ENCODE measurements around the gene HDGF.

The HDGF gene

DNA sequence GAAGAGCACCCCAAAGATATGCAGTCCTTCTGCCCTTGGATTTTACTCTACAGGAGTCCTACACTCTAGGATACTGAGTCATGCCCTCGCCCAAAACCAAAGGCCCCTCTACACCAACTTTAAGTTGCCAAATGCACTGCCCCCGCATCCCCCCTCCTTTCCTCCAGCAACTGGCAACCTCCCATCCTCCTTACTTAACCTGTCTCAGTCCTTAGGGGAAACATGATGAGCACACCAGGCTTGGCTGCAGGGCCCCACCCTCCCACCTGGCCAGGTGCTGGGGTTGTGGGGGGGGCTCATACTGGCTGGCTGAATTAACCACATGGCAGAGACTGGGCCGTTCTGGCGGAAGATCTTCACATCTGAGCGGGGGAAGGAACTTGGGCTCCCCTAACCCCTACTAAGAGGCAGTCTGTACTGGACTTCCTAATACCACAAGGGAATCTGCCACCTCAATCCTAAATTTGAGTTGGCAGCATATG, 1.2 kb downstream of the HDGF start:
- Histone ChIP-seq H3K79me2 (ENCODE audit: control insufficient read depth, low read length) (peaks cover 85% of the 10 kb centered on the region), H3K27me3 (ENCODE audit: control insufficient read depth, low read length) (no peaks in the 10 kb centered on the region), H3K4me3 (ENCODE audit: low read length) (peak overlapping the region; percentile 97), H3K9me3 (ENCODE audit: control insufficient read depth, insufficient read depth, low read length) (no peaks in the 10 kb centered on the region), H3K4me1 (ENCODE audit: control insufficient read depth, low read length) (peaks cover 61% of the 10 kb centered on the region), H3F3A (ENCODE audit: control insufficient read depth, insufficient read depth) (peaks cover 9% of the 10 kb centered on the region), H4K20me1 (ENCODE audit: control insufficient read depth, insufficient read depth, low read depth, low read length) (peaks cover 20% of the 10 kb centered on the region; the same call in 1 of the 2 replicates), H3K36me3 (ENCODE audit: control insufficient read depth, low read length) (peaks cover 57% of the 10 kb centered on the region), H3K27ac (ENCODE audit: low read depth, low read length) (peak overlapping the region; percentile 79), H3K4me2 (ENCODE audit: low read length) (peak overlapping the region; percentile 88), H3K9me2 (replicated peaks; ENCODE audit: control insufficient read depth, low read length) (no peaks in the 10 kb centered on the region)
- TF ChIP-seq, protein P1, sequence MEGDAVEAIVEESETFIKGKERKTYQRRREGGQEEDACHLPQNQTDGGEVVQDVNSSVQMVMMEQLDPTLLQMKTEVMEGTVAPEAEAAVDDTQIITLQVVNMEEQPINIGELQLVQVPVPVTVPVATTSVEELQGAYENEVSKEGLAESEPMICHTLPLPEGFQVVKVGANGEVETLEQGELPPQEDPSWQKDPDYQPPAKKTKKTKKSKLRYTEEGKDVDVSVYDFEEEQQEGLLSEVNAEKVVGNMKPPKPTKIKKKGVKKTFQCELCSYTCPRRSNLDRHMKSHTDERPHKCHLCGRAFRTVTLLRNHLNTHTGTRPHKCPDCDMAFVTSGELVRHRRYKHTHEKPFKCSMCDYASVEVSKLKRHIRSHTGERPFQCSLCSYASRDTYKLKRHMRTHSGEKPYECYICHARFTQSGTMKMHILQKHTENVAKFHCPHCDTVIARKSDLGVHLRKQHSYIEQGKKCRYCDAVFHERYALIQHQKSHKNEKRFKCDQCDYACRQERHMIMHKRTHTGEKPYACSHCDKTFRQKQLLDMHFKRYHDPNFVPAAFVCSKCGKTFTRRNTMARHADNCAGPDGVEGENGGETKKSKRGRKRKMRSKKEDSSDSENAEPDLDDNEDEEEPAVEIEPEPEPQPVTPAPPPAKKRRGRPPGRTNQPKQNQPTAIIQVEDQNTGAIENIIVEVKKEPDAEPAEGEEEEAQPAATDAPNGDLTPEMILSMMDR (IDR thresholded peaks at IDR 0.05; ENCODE audit: low read depth, low read length, poor library complexity, severe bottlenecking): no peak
- no peak for TF ChIP-seq EZH2phosphoT487 (IDR thresholded peaks at IDR 0.05; ENCODE audit: borderline replicate concordance, low read length)

DNA sequence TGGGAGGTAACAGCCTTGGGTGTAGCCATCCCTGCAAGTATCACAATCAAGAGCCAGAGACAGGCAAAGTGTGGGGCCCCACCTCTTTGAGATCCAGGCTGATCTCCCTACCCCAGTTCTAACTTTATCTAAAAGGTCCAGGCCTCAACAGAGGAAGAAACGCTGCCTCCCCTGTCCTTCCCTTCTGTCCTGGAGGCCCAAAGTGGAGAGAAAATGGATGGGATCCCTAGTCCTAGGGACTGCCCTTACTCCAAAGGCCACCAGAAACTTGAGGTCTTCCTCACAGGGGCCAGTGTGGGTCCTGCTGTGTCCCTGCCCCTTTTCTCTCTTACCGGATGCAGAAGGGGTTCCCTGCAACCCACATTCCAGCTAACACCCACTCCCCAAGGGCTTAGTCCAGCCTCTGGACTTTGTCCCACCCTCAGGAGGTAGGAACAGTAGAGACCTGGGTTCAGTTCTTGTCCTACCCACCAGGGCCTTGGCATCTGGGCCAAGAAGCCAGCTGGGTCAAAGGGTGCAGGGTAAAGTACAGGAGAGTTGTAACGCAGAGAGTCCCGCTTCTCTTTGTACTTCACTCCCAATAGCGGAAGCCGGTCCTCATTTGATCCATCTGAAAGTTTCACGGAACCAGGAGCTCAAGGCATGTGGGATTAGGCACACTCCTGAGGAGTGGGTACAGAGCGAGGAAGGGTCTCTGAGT, 1.9 kb downstream of the HDGF start:
- Histone ChIP-seq H3K27ac (ENCODE audit: low read depth, low read length) (peak overlapping the region; percentile 79), H3K4me2 (ENCODE audit: low read length) (peak overlapping the region; percentile 88), H3K4me3 (ENCODE audit: low read length) (peak overlapping the region; percentile 97), H3K9me3 (ENCODE audit: control insufficient read depth, insufficient read depth, low read length) (no peaks in the 10 kb centered on the region), H3F3A (ENCODE audit: control insufficient read depth, insufficient read depth) (peaks cover 12% of the 10 kb centered on the region), H4K20me1 (ENCODE audit: control insufficient read depth, insufficient read depth, low read depth, low read length) (peaks cover 20% of the 10 kb centered on the region; the same call in 1 of the 2 replicates), H3K9me2 (replicated peaks; ENCODE audit: control insufficient read depth, low read length) (no peaks in the 10 kb centered on the region), H3K36me3 (ENCODE audit: control insufficient read depth, low read length) (peaks cover 63% of the 10 kb centered on the region), H3K79me2 (ENCODE audit: control insufficient read depth, low read length) (peaks cover 91% of the 10 kb centered on the region), H3K27me3 (ENCODE audit: control insufficient read depth, low read length) (no peaks in the 10 kb centered on the region), H3K4me1 (ENCODE audit: control insufficient read depth, low read length) (peaks cover 56% of the 10 kb centered on the region)
- TF ChIP-seq, protein P1 (IDR thresholded peaks at IDR 0.05; ENCODE audit: low read depth, low read length, poor library complexity, severe bottlenecking): no peak
- no peak for TF ChIP-seq EZH2phosphoT487 (IDR thresholded peaks at IDR 0.05; ENCODE audit: borderline replicate concordance, low read length)

DNA sequence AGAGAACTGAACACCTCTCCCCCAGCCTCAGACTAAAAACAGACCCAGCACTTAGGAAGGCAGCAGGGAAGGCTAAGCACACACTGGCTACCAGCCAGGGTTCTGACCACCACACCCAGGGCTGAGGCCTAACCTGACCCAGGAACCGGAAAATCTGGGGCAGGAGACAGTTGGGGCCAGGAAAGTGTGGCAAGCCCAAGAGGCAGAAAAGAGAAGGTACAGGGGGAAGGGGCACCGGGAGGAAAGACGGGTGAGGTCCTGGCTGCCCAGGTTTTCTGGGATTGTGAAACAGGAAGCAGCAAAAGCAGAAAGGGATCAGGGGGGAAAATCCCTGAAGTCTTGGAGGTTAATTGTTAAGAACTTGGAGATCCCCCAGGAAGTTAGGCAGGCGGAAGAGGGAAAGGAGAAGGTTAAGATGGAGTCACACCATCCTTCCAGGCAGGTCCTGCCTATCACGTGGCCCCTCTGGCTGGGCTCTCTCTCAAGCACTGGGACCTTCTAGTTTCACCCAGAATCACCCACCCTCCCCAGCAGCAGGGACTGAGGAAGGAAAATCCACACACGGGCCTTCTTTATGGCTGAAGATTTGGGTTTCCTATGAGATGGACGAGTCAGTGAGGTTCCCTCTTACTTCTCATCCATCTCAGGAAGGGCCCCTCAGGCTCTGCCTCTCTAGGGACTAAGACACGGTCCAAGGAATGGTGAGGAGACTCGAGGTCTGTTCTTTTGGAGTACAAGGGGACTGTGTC, 2.6 kb downstream of the HDGF start:
- peaks cover 56% of the 10 kb centered on the region for H3K4me1 ChIP-seq (ENCODE audit: control insufficient read depth, low read length)

More for the DNA sequence above, 2.6 kb downstream of the HDGF start:
- H3K4me2 ChIP-seq (ENCODE audit: low read length): peak overlapping the region; percentile 88
- peak overlapping the region; percentile 97 for H3K4me3 ChIP-seq (ENCODE audit: low read length)
- H3K9me2 ChIP-seq (replicated peaks; ENCODE audit: control insufficient read depth, low read length): no peaks in the 10 kb centered on the region
- peaks cover 89% of the 10 kb centered on the region for H3K79me2 ChIP-seq (ENCODE audit: control insufficient read depth, low read length)
- no peaks in the 10 kb centered on the region for H3K9me3 ChIP-seq (ENCODE audit: control insufficient read depth, insufficient read depth, low read length)
- peaks cover 66% of the 10 kb centered on the region for H3K36me3 ChIP-seq (ENCODE audit: control insufficient read depth, low read length)
- H4K20me1 ChIP-seq (ENCODE audit: control insufficient read depth, insufficient read depth, low read depth, low read length): peaks cover 20% of the 10 kb centered on the region; the same call in 1 of the 2 replicates
- no peak for TF ChIP-seq EZH2phosphoT487 (IDR thresholded peaks at IDR 0.05; ENCODE audit: borderline replicate concordance, low read length)
- TF ChIP-seq, protein P1 (IDR thresholded peaks at IDR 0.05; ENCODE audit: low read depth, low read length, poor library complexity, severe bottlenecking): no peak
- no peaks in the 10 kb centered on the region for H3K27me3 ChIP-seq (ENCODE audit: control insufficient read depth, low read length)
- H3K27ac ChIP-seq (ENCODE audit: low read depth, low read length): peak overlapping the region; percentile 79
- H3F3A ChIP-seq (ENCODE audit: control insufficient read depth, insufficient read depth): peaks cover 12% of the 10 kb centered on the region
